ENCODE data around the gene PLPPR2. TPM values are rescaled to one million over a fixed set of nuclear protein-coding genes. Genes with fewer than 3 reads are reported as not detected.

PLPPR2 gene
- total RNA-seq, 4 donors from 2014 or later, result 6.0 to 18.4 (median 8.9) TPM

- Histone ChIP-seq H3K36me3 (peaks cover 0 to 5% of the 10 kb centered on the region in 2 donors), H3K27ac (no peak overlapping the region), H3K27me3 (no peaks in the 10 kb centered on the region), H3K4me1 (peaks cover under 1 to 12% of the 10 kb centered on the region in 2 donors), H3K4me3 (replicated peaks in 1 of 3) (no peak overlapping the region), H3K9me3 (no peaks in the 10 kb centered on the region)
- WGBS, 2 donors, result 23 to 63% methylated on average over 6 to 22 of the region's 43 CpGs
- intact Hi-C loops (cut with DNase I), result no loop called here
- no peak for TF ChIP-seq POLR2A (IDR thresholded peaks at IDR 0.05)
- no peak for TF ChIP-seq CTCF (IDR thresholded peaks at IDR 0.05)
- DNase-seq, result peak; percentile 85 to 87
Observed at GRCh38 chr19:11361037-11361770, 6.0 kb downstream of the PLPPR2 start.

GRCh38 chr19:11361771-11362731, 6.8 kb downstream of the PLPPR2 start:
- Histone ChIP-seq H3K4me3 (replicated peaks in 1 of 3) (no peak overlapping the region), H3K9me3 (no peaks in the 10 kb centered on the region)
- peak; percentile 25 to 50 for DNase-seq

GRCh38 chr19:11363881-11364280, 8.6 kb downstream of the PLPPR2 start:
- Histone ChIP-seq H3K4me1 (peaks cover 0 to 10% of the 10 kb centered on the region in 2 donors), H3K36me3 (peaks cover 0 to 5% of the 10 kb centered on the region in 2 donors), H3K4me3 (replicated peaks in 1 of 3) (no peak overlapping the region), H3K27me3 (no peaks in the 10 kb centered on the region), H3K27ac (no peak overlapping the region), H3K9me3 (no peaks in the 10 kb centered on the region)
- intact Hi-C loops (cut with DNase I), result no loop called here
- TF ChIP-seq POLR2A (IDR thresholded peaks at IDR 0.05) (no peak), CTCF (IDR thresholded peaks at IDR 0.05) (no peak)
- WGBS, 2 donors, result 89 to 91% methylated on average over 10 of the region's 10 CpGs
- no peak for DNase-seq

More at GRCh38 chr19:11361771-11362731, 6.8 kb downstream of the PLPPR2 start:
- Histone ChIP-seq H3K4me1 (peaks cover 0 to 10% of the 10 kb centered on the region in 2 donors), H3K36me3 (peaks cover 0 to 5% of the 10 kb centered on the region in 2 donors), H3K27ac (no peak overlapping the region), H3K27me3 (no peaks in the 10 kb centered on the region)
- 56 to 74% methylated on average over 27 to 34 of the region's 35 CpGs for WGBS, 2 donors
- TF ChIP-seq CTCF (IDR thresholded peaks at IDR 0.05), result no peak
- intact Hi-C loops (cut with DNase I), result no loop called here

GRCh38 chr19:11364296-11364904, 9.2 kb downstream of the PLPPR2 start:
- intact Hi-C loops (cut with DNase I), result no loop called here
- Histone ChIP-seq H3K27me3 (no peaks in the 10 kb centered on the region), H3K36me3 (peaks cover 0 to 5% of the 10 kb centered on the region in 2 donors), H3K27ac (no peak overlapping the region), H3K4me3 (replicated peaks in 1 of 3) (no peak overlapping the region), H3K4me1 (peaks cover 0 to 10% of the 10 kb centered on the region in 2 donors), H3K9me3 (no peaks in the 10 kb centered on the region)
- DNase-seq, result no peak
- WGBS, 2 donors, result 86 to 94% methylated on average over 19 to 23 of the region's 28 CpGs
- TF ChIP-seq POLR2A (IDR thresholded peaks at IDR 0.05), result no peak
- TF ChIP-seq CTCF (IDR thresholded peaks at IDR 0.05), result no peak
